ENCODE data around the gene PHF21B.

GRCh38 chr22:44962741-44963454, 46.9 kb downstream of the PHF21B start:
- no peak for TF ChIP-seq POLR2AphosphoS5 (IDR thresholded peaks at IDR 0.05; ENCODE audit: low read depth, low read length)
- no peak for TF ChIP-seq TAF1 (IDR thresholded peaks at IDR 0.05; ENCODE audit: borderline replicate concordance, insufficient read depth, low read length)
- TF ChIP-seq SIN3A (IDR thresholded peaks at IDR 0.05; ENCODE audit: borderline replicate concordance, insufficient read depth, low read length) = no peak

Data from PFSK-1 (cell line).